HepG2 (cell line): Measurements from ENCODE around the gene ALDH3A2.

ENCODE experiments used
- CTCF ChIP-seq: sonication (generic); formaldehyde crosslinking; IDR thresholded peaks from 2 replicates; pipeline ENCODE4 v1.5.0; 2020; ENCODE audit warnings: mild to moderate bottlenecking, missing genetic modification reagents, moderate library complexity
- MAFG ChIP-seq: sonication (generic); formaldehyde crosslinking; IDR thresholded peaks from 2 replicates; pipeline ENCODE4 v1.5.1; 2020; ENCODE audit warnings: mild to moderate bottlenecking, missing genetic modification reagents
- NR1H2 ChIP-seq: sonication (generic); formaldehyde crosslinking; IDR thresholded peaks from 2 replicates; pipeline ENCODE4 v1.8.1; 2022; ENCODE audit warnings: low read depth, missing genetic modification reagents, borderline replicate concordance
- ZBTB14 ChIP-seq: sonication (generic); formaldehyde crosslinking; IDR thresholded peaks from 2 replicates; pipeline ENCODE4 v1.4.0; 2020; ENCODE audit warnings: missing genetic modification reagents

GRCh38 chr17:19654896-19655295 is 6.3 kb downstream of the ALDH3A2 start:
- TF ChIP-seq CTCF (CRISPR knock-in tag) (no peak), NR1H2 (CRISPR knock-in tag) (no peak), MAFG (no peak), ZBTB14 (no peak)
